Measurements from ENCODE around the gene GPR119.
"Not testable (repeated sequence)": the region's sequence is repeated elsewhere in the genome, so short reads cannot be mapped to it uniquely, and the experiment has no call there.

The GPR119 gene

DNA sequence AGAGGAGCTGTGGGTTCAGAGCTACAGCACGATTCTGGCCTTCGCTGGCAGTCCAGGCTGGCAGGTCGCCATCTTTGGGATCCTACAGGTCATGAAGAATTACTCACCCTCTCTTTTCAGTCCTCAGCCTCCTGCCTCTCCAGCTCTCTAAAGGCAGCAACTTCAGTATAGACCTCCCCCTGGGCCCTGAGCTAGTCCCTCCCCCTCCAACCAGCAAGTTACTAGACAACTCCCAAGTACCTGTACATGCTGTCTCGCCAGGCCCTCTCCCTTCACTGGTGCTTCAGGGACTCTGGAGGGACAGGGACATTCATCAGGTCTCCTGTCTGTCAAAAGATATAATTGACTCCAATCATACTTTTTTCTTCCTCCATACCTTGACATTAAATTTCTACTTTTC lies at the start of gene GPR119:
GPR119 (minus strand) TSS at position 155 of the 400 bp plus-strand sequence. CDS start 227 bp downstream, outside the sequence.
- DNase-seq = no peak

- not testable (repeated sequence) for DNase-seq
Measured at GRCh38 chrX:130429236-130429635, 43.8 kb upstream of the GPR119 start.

- no peak for DNase-seq
Measured at GRCh38 chrX:130426531-130426930, 41.1 kb upstream of the GPR119 start.

DNA sequence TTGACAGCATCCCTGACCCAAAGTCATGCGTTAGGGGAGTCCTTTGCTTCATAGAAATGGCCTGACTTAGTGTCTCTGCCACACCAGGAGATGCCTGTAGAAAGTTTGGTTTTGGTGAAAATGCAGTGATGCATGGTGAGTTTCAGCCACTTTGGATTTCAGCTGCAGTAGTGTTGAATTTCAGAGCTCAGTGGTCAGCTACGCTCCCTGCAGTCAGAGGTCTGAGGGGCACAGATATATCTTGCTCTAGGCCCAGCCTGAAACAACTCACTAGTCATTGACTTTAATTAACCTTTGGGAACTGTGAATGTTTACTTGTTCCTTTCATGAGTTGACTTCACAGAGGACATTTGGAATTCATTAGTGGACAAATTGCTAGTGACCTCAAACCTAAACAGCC lies 33.8 kb upstream of the GPR119 start:
- no peak for DNase-seq

GRCh38 chrX:130418740-130419139 lies 33.3 kb upstream of the GPR119 start:
- no peak for DNase-seq

DNA sequence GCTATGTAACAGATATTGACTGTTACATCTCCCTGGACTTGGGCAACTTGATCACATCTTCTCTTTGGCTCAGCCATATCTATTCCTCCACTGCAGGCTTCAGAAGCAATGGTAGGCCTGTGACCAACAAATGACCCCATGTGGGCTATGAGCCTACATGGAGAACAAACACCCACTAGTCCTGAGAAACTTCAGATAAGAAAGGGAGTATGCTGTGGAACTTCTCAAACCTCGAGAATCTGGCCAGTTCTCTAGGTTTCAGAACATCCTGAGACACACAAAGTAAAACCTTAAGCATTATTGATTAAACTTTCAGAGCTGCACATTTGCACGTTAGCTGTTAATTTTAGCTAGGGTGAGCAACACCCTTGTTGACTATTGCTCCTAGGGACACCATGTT lies 32.6 kb upstream of the GPR119 start:
- DNase-seq = no peak

DNA sequence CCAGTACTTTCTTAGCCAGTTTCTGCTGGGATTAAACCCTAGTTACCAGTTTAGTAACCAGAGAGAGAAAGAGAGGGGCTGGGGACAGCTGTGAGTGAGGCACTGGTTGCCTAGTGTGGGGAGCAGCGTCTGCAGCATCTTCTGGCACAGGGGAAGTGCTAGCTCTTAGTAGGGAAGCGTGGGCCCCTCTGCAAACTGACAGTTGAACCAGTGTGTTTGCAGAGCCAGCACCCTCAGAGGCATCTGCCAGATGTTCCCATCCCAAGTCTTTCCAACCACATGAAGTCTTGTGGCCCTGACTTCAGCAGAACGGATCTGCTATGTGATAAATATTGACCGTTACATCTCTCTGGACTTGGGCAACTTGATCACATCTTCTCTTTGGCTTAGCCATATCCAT lies 31.3 kb upstream of the GPR119 start:
- DNase-seq = no peak

DNA sequence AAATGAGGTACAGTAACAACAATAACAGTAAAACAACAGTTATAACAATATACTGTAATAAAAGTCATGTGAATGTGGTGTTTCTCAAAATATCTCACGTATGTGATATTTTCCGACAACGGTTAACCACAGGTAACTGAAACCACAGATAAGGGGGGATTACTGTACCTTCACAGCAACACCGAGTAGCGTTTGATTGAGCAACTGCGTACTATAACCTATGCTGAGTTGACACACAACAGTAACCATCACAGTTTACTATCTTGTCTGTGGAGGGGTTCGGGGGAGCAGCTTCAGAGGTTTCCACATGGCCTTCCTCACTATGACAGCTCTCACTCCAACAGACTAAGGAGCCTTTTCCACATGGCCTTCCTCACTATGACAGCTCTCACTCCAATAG lies 29.7 kb upstream of the GPR119 start:
- no peak for DNase-seq

DNA sequence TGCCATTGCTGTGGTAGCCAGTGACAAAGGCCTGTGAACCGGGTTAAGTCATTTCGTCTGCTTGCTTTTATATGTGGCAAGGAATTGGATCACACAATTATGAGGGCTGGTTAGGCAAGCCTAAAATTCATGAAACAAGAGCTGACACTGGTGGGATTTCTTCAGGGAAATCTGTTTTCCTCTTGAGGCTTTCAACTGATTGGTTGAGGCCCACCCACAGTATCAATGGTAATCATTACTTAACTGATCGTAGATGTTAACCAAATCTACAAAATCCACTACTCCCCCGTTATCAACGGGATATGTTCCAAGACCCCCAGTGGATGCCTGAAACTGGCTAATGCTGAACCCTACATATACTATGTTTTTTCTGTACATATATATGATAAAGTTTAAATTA lies 29.3 kb upstream of the GPR119 start:
- DNase-seq = no peak

GRCh38 chrX:130413415-130413814 lies 27.9 kb upstream of the GPR119 start:
- DNase-seq = no peak

DNA sequence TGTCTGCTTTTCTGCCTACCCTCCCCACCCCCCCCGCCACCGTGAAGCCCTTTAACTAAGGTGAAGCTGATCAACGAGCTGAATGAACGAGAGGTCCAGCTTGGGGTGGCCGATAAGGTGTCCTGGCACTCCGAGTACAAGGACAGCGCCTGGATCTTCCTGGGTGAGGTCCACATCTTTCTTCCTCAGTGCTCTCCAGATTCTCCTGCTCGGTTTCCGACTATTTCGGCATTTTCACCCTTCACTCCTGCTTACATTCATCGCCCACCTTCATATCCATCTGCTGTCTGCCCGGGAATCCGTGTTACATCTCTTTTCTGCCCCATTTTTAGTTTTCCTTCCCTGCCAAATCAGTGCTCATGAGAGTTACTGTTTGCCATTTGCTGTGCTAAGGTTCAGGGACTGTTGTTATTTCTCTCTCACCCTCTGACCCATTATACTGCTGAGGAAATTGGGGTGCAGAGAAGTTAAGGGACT lies 16.8 kb upstream of the GPR119 start:
- DNase-seq = no peak

DNA sequence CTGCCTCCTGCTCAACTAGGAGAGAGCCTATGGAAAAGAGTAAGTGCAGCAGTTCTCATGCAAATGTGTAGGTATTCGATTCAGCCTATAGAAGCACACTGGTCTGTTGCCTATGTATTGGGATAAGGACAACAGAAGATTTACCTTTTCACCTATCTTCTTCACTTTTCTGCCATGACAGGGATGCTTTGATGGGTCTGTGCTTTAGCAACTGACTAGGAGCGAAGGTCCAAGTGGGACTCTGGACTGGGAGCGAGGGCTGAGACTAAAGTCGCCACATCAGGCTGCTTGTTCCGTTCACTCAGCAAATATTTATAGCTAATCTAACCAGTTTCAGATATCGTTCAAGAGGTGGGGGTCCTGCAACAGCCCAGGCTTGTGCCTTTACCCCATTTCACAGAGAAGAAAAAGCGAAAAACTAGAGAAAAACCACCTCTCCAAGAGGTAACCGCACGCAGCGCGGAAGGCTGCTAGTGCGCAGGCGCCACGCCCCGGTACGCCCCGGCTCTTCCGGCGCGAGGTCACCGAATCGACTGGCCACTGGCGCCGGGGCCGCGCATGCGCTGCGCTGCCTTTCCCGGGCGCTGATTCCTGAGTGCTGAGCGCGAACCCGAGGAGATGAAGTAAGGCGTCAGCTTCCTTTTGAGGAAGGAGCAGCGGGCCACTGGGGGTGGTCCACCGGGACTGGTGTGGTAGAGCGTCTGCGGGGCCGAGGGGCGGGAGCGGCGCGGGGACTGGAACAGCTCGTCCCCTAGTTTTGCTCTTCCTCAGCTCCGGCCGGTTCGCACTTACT lies 16.1 kb upstream of the GPR119 start, which contains the start of gene RBMX2:
RBMX2 (plus strand) TSS at position 573 of the 793 bp plus-strand sequence; CDS start at position 619, 46 bp downstream.
- peak; percentile 87 for DNase-seq

GRCh38 chrX:130395341-130395740 lies 9.9 kb upstream of the GPR119 start:
- DNase-seq = peak; percentile 6

- peak; percentile 51 for DNase-seq
Measured at GRCh38 chrX:130393451-130394074, 8.1 kb upstream of the GPR119 start.

DNA sequence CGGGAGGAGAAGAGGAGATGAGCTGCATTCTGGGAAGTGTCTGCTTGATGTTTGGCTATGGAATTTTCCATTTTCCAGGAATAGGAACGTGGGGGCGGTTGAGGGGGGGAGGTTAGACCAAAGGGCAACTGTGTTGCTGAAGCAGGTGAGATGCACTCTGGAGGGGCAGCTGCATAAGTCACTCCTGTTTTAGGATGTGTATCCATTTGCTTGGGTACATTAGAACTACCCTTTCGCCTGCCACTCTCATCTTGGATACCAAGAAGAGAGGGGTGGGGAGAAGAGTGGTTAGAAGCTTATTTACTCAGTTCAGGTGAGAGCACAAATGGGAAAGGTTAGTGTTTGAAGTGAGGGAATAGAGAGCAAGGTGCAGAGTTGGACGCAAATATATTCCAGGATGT lies 934 bp upstream of the GPR119 start:
- no peak for DNase-seq

DNA sequence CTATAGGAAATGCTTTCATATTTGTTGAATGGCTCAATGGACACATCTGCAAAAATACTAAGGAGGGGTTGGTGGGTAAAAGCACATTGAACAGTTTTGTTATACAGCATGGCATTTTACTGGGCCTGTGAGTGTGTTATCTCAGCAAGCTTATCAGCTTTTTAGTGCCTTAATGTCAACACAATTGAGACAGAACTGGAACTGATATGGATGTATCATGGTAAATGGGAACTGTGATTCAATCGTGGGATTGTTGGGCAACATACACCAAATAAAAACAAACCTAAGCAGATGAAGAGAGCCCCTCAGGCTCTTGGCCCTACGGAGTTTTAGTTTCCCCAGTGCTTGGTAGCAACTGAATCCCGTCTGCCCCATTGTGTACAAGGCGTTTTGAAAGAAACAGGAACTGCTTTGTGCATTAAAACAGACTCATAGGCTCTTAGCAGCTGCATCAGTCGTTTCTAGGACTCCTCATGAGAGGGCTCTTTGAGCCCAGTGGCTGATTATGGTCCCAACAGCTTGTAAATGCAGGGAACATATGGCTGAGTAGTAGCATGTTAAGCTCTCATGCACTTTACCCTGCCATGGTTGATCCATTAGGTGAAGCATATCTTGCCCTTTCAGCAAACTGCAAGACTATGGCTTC lies 7.3 kb downstream of the GPR119 start:
- DNase-seq = peak; percentile 0

- no peak for DNase-seq
Measured at GRCh38 chrX:130376077-130376476, 9.4 kb downstream of the GPR119 start.

GRCh38 chrX:130352050-130352449 lies 33.4 kb downstream of the GPR119 start:
- not testable (repeated sequence) for DNase-seq

GRCh38 chrX:130351567-130351966 lies 33.9 kb downstream of the GPR119 start:
- DNase-seq = no peak

DNA sequence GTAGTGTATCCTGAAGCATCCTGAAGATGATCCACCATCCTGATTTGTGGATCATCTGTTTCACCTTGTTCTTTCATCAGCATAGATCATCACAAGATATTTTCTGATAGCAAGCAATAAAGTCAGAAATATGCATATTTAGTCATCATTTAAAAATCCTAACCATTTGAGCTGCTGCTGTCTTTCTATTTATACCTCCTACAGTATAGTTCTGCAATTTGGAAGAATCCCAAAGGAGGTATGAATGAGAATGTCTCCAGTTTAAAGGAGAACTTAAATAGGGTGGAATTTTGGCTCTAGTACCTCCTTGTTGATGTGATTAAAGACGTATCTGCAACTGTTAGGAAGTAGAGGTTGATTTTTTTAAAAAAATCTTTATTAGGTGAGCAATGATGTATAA lies 38.2 kb downstream of the GPR119 start:
- DNase-seq = no peak

DNA sequence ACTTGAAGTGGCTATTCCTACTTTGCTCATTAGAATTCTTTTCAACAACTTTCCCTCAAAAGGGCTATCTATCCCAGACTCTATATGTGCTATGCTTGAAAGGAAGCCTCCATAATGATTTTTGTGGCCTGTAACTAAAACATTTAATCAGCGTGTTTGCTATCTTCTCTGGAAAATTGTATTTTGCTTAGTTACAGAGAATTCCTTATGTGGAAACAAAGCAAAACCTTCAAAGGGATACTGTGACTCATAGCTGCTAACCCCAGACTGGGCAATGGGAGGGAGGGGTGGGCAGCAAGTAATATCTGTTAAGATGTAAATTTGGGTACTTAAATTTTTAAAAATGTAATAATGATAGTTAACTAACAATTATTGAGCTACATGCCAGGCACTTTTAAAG lies 42.1 kb downstream of the GPR119 start:
- no peak for DNase-seq

DNA sequence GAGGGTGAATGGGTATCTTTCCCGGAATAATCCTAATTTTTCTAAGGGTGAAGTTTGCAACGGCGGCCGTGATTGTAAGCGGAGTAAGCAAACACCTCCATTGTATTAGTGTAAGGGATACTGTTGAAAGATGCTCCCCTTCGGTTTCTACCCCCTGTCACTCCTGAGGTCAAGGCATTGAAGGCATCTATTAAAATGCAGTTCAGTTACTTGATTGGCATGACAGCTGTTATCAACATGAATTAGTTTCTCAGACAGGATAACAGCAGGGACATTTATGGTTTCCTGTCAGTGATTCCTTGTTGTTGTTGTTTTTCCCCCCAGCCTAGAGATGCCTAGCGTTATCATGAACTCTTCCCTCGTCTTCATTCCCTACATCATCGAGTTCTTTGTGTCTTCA lies 45.2 kb downstream of the GPR119 start:
- DNase-seq = no peak

- DNase-seq = peak; percentile 92
Measured at GRCh38 chrX:130339408-130340222, 45.9 kb downstream of the GPR119 start, which contains the start of gene SLC25A14. Gene SLC25A14 (plus strand): TSS chrX:130339919. CDS start chrX:130340279, 360 bp downstream.

Measured in NCI-H69 (cell line).